ENCODE data around the gene LATS2. TPM values are rescaled to one million over a fixed set of nuclear protein-coding genes. Genes with fewer than 3 reads are reported as not detected.

Gene LATS2
- total RNA-seq, 4 donors from 2014 or later: 49.8 to 93.8 (median 77.0) TPM

DNA sequence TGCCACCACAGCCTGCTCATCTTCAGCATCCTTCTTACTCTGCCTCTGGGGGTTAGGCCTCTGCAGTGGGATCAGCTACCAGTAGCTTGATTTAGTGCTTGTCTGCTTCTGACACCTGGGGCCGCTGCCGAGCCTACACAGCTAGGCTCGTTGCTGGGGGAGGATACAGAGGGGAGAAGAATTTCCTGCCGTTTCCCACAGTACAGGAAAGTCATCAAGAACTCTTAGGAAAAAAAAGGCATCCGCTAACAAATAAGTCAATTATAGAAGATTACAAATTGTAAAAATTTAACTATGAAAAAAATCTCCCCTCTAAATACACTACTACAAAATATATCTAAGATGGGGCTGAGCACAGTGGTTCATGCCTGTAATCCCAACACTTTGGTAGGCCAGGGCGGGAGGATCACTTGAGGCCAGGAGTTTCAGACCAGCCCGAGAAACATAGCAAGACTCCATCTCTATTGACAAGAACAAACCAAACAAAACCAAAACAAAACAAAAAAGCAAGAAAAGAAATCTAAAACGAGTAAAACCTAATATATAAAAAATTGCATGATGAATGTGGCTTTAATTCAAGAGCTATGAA lies 26.7 kb downstream of the LATS2 start:
- intact Hi-C loops (cut with DNase I): no loop called here
- peak overlapping the region; percentile 78 to 91 (median 89) for H3K27ac ChIP-seq (replicated peaks in 1 of 4)
- 28% methylated on average over 8 of the region's 8 CpGs for WGBS
- H3K27me3 ChIP-seq: no peaks in the 10 kb centered on the region
- H3K9me3 ChIP-seq: no peaks in the 10 kb centered on the region
- peaks cover 0 to 4% (median 2%) of the 10 kb centered on the region in 4 donors for H3K36me3 ChIP-seq
- TF ChIP-seq POLR2A (IDR thresholded peaks at IDR 0.05; ENCODE audit: low read depth) (no peak), POLR2AphosphoS5 (IDR thresholded peaks at IDR 0.05) (peak in 1 of 2 donors; percentile 56)
- TF ChIP-seq, protein P1, sequence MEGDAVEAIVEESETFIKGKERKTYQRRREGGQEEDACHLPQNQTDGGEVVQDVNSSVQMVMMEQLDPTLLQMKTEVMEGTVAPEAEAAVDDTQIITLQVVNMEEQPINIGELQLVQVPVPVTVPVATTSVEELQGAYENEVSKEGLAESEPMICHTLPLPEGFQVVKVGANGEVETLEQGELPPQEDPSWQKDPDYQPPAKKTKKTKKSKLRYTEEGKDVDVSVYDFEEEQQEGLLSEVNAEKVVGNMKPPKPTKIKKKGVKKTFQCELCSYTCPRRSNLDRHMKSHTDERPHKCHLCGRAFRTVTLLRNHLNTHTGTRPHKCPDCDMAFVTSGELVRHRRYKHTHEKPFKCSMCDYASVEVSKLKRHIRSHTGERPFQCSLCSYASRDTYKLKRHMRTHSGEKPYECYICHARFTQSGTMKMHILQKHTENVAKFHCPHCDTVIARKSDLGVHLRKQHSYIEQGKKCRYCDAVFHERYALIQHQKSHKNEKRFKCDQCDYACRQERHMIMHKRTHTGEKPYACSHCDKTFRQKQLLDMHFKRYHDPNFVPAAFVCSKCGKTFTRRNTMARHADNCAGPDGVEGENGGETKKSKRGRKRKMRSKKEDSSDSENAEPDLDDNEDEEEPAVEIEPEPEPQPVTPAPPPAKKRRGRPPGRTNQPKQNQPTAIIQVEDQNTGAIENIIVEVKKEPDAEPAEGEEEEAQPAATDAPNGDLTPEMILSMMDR (IDR thresholded peaks at IDR 0.05): peak in 2 of 3 experiments; percentile 37 to 44
- DNase-seq (ENCODE audit: extremely low spot score): no peak
- no peak overlapping the region for H3K4me3 ChIP-seq
- peaks cover 74 to 91% (median 86%) of the 10 kb centered on the region in 4 donors for H3K4me1 ChIP-seq

DNA sequence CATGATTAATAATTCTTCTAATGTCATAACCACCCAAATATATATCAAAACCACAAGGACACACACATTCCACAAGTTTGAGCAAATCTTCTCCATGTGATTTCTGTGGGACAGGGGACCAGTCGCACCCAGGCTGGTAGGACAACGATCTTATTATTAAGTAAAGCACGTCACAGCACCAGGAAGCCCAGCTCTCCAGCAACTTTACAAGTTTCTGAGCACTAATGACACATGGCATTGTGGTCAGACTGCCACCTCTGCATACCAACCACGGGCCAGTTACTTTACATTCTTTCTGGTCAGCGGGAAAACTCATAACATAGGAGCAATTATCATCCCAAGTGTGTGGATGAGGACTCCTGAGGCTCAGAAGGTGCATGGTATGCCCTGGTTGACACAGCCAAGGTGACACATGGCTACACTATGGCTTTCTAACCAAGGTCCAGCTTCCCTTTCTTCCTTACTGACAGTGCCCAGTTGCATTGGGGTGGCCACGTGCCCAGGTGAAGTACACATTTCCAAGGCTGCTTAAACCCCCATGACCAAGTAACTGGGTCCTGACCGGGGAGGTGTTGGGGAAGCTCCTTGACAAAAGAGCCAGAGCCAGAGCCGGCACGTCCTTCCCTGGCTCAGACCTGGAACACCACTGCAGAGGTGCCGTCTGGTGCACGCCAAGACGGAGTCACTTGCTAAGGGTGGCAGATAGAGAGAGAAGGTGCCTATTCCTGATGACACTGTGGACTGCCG lies 27.4 kb downstream of the LATS2 start:
- 41% methylated on average over 10 of the region's 13 CpGs for WGBS
- peak overlapping the region in 1 of 4 donors; percentile 13 for H3K4me3 ChIP-seq
- H3K9me3 ChIP-seq: no peaks in the 10 kb centered on the region
- peak overlapping the region; percentile 78 to 91 (median 89) for H3K27ac ChIP-seq (replicated peaks in 1 of 4)
- H3K36me3 ChIP-seq: peaks cover 0 to 4% (median 2%) of the 10 kb centered on the region in 4 donors
- H3K4me1 ChIP-seq: peaks cover 68 to 87% (median 79%) of the 10 kb centered on the region in 4 donors
- TF ChIP-seq POLR2A (IDR thresholded peaks at IDR 0.05; ENCODE audit: low read depth) (no peak), EP300 (IDR thresholded peaks at IDR 0.05) (no peak), POLR2AphosphoS5 (IDR thresholded peaks at IDR 0.05) (no peak)
- TF ChIP-seq, protein P1 (IDR thresholded peaks at IDR 0.05): no peak
- DNase-seq (ENCODE audit: extremely low spot score): no peak
- intact Hi-C loops (cut with DNase I): no loop called here
- no peaks in the 10 kb centered on the region for H3K27me3 ChIP-seq

DNA sequence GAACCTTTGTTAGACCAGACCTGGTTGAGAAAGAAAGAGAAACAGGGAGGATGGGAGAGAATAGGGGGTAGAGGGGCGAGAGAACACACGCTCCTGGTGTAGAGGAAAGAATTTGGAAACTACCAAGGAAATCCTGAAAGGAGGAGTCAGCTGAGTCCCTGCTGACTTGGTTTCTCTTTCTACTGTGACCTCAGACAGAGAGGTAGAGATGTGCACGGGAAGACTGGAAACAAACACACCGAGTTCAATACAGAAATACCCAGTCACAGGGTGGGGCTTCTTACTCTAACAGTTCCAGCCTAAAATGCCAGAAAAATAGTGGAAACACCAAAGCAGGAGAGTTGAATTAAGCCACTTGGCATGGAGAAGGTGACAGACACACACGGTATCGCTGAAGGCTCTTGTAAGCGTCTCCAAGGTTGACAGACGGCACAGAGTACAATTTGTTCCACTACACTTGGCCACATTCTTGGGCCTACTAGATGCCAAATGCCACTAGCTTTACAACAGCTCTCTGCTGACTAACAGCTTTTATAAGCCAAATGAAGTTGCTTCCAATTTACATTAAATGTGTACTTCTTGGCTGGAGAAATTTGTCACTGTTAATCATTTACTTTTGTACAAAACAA lies 28.1 kb downstream of the LATS2 start:
- Histone ChIP-seq H3K4me1 (peaks cover 62 to 80% (median 72%) of the 10 kb centered on the region in 4 donors), H3K27ac (replicated peaks in 1 of 4) (peak overlapping the region; percentile 78 to 91 (median 89)), H3K4me3 (peak overlapping the region; percentile 14 to 36 (median 25)), H3K36me3 (peaks cover 0 to 4% (median 2%) of the 10 kb centered on the region in 4 donors), H3K27me3 (no peaks in the 10 kb centered on the region), H3K9me3 (no peaks in the 10 kb centered on the region)
- WGBS: 24% methylated on average over 8 of the region's 8 CpGs
- TF ChIP-seq, protein P1 (IDR thresholded peaks at IDR 0.05): no peak
- TF ChIP-seq POLR2A (IDR thresholded peaks at IDR 0.05; ENCODE audit: low read depth) (no peak), POLR2AphosphoS5 (IDR thresholded peaks at IDR 0.05) (peak; percentile 93 to 95), EP300 (IDR thresholded peaks at IDR 0.05) (peak; percentile 94)
- intact Hi-C loops (cut with DNase I): no loop called here
- no peak for DNase-seq (ENCODE audit: extremely low spot score)

DNA sequence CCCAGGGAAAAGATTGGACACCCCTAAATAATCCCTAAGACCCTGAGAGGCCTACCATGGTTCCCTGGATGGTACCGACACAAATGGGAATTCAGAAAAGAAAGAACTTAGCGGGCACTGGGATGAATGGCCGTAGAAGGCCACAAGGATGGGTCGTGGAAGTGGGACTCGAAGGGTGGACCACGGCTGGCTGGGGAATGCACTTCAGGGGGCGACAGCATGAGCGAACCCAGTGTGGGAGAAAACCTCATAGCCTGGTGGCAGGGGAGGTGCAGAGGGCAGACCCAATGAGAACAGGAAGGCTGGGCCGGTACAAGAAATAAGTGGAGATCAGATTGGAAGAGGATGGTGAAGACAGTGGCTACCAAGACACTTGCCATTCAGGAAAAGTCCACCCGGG lies 28.7 kb downstream of the LATS2 start:
- 94% methylated on average over 10 of the region's 10 CpGs for WGBS
- DNase-seq (ENCODE audit: extremely low spot score): no peak
- intact Hi-C loops (cut with DNase I): no loop called here
- Histone ChIP-seq H3K36me3 (peaks cover 0 to 3% (median under 1%) of the 10 kb centered on the region in 4 donors), H3K4me1 (peaks cover 56 to 74% (median 66%) of the 10 kb centered on the region in 4 donors), H3K27ac (replicated peaks in 1 of 4) (peak overlapping the region; percentile 78 to 91 (median 89)), H3K4me3 (peak overlapping the region; percentile 14 to 36 (median 25)), H3K9me3 (no peaks in the 10 kb centered on the region), H3K27me3 (no peaks in the 10 kb centered on the region)
- TF ChIP-seq, protein P1 (IDR thresholded peaks at IDR 0.05): no peak
- TF ChIP-seq POLR2AphosphoS5 (IDR thresholded peaks at IDR 0.05) (no peak), EP300 (IDR thresholded peaks at IDR 0.05) (no peak)

Measured in esophagus muscularis mucosa (tissue), 4 donors.